ENCODE measurements around the gene KCNA5.

The KCNA5 gene

GRCh38 chr12:5010151-5010550 lies 33.5 kb upstream of the KCNA5 start:
- Histone ChIP-seq H3K9me3 (ENCODE audit: insufficient read depth, low read length) (no peaks in the 10 kb centered on the region), H3K4me2 (ENCODE audit: low read length) (no peak overlapping the region), H3K27me3 (ENCODE audit: low read depth, low read length) (no peaks in the 10 kb centered on the region), H3K27ac (ENCODE audit: low read length) (no peak overlapping the region), H3K4me1 (ENCODE audit: low read length) (peaks cover 17% of the 10 kb centered on the region), H2AFZ (ENCODE audit: low read depth, low read length) (no peak overlapping the region), H3K4me3 (ENCODE audit: low read length) (no peak overlapping the region), H3K79me2 (ENCODE audit: low read length) (no peaks in the 10 kb centered on the region), H3K9ac (ENCODE audit: low read length) (no peak overlapping the region), H3K36me3 (replicated peaks; ENCODE audit: low read depth, low read length) (no peaks in the 10 kb centered on the region), H4K20me1 (ENCODE audit: insufficient read depth, low read length) (no peaks in the 10 kb centered on the region)
- no peak for TF ChIP-seq CTCF (IDR thresholded peaks at IDR 0.05; ENCODE audit: low read depth, low read length)
- TF ChIP-seq EZH2phosphoT487 (IDR thresholded peaks at IDR 0.05; ENCODE audit: low read depth): no peak

GRCh38 chr12:5012337-5012736 lies 31.3 kb upstream of the KCNA5 start:
- H3K9me3 ChIP-seq (ENCODE audit: insufficient read depth, low read length): no peaks in the 10 kb centered on the region
- no peaks in the 10 kb centered on the region for H3K79me2 ChIP-seq (ENCODE audit: low read length)
- H2AFZ ChIP-seq (ENCODE audit: low read depth, low read length): no peak overlapping the region
- no peak overlapping the region for H3K27ac ChIP-seq (ENCODE audit: low read length)
- H3K9ac ChIP-seq (ENCODE audit: low read length): no peak overlapping the region
- TF ChIP-seq EZH2phosphoT487 (IDR thresholded peaks at IDR 0.05; ENCODE audit: low read depth) (no peak), CTCF (IDR thresholded peaks at IDR 0.05; ENCODE audit: low read depth, low read length) (no peak)
- no peaks in the 10 kb centered on the region for H3K27me3 ChIP-seq (ENCODE audit: low read depth, low read length)
- H3K4me1 ChIP-seq (ENCODE audit: low read length): peaks cover 37% of the 10 kb centered on the region
- H4K20me1 ChIP-seq (ENCODE audit: insufficient read depth, low read length): no peaks in the 10 kb centered on the region
- H3K36me3 ChIP-seq (replicated peaks; ENCODE audit: low read depth, low read length): no peaks in the 10 kb centered on the region
- H3K4me2 ChIP-seq (ENCODE audit: low read length): no peak overlapping the region
- no peak overlapping the region for H3K4me3 ChIP-seq (ENCODE audit: low read length)

GRCh38 chr12:5013266-5013730 lies 30.4 kb upstream of the KCNA5 start:
- H3K36me3 ChIP-seq (replicated peaks; ENCODE audit: low read depth, low read length): no peaks in the 10 kb centered on the region
- TF ChIP-seq CTCF (IDR thresholded peaks at IDR 0.05; ENCODE audit: low read depth, low read length): no peak
- no peak for TF ChIP-seq EZH2phosphoT487 (IDR thresholded peaks at IDR 0.05; ENCODE audit: low read depth)
- H3K27ac ChIP-seq (ENCODE audit: low read length): no peak overlapping the region
- no peaks in the 10 kb centered on the region for H3K79me2 ChIP-seq (ENCODE audit: low read length)
- H3K4me3 ChIP-seq (ENCODE audit: low read length): no peak overlapping the region
- no peaks in the 10 kb centered on the region for H3K9me3 ChIP-seq (ENCODE audit: insufficient read depth, low read length)
- no peaks in the 10 kb centered on the region for H3K27me3 ChIP-seq (ENCODE audit: low read depth, low read length)
- no peaks in the 10 kb centered on the region for H4K20me1 ChIP-seq (ENCODE audit: insufficient read depth, low read length)
- H3K4me1 ChIP-seq (ENCODE audit: low read length): peaks cover 47% of the 10 kb centered on the region
- no peak overlapping the region for H2AFZ ChIP-seq (ENCODE audit: low read depth, low read length)
- no peak overlapping the region for H3K4me2 ChIP-seq (ENCODE audit: low read length)
- no peak overlapping the region for H3K9ac ChIP-seq (ENCODE audit: low read length)

- Histone ChIP-seq H3K79me2 (ENCODE audit: low read length) (no peaks in the 10 kb centered on the region), H3K4me3 (ENCODE audit: low read length) (no peak overlapping the region), H3K27ac (ENCODE audit: low read length) (no peak overlapping the region), H3K27me3 (ENCODE audit: low read depth, low read length) (no peaks in the 10 kb centered on the region), H3K9me3 (ENCODE audit: insufficient read depth, low read length) (no peaks in the 10 kb centered on the region), H3K4me1 (ENCODE audit: low read length) (peaks cover 51% of the 10 kb centered on the region), H3K36me3 (replicated peaks; ENCODE audit: low read depth, low read length) (no peaks in the 10 kb centered on the region), H2AFZ (ENCODE audit: low read depth, low read length) (no peak overlapping the region; the same call in 1 of the 2 replicates), H3K9ac (ENCODE audit: low read length) (no peak overlapping the region), H3K4me2 (ENCODE audit: low read length) (peak overlapping the region; percentile 23), H4K20me1 (ENCODE audit: insufficient read depth, low read length) (no peaks in the 10 kb centered on the region)
- TF ChIP-seq CTCF (IDR thresholded peaks at IDR 0.05; ENCODE audit: low read depth, low read length) (no peak), EZH2phosphoT487 (IDR thresholded peaks at IDR 0.05; ENCODE audit: low read depth) (no peak)
Observed at GRCh38 chr12:5014269-5014668, 29.4 kb upstream of the KCNA5 start.
